Limb (tissue), 2 donors: Measurements from ENCODE around the gene TLE5.
"Not testable (repeated sequence)": the region's sequence is repeated elsewhere in the genome, so short reads cannot be mapped to it uniquely, and the experiment has no call there.

Source experiments
- DNase-seq, 2 donors: peaks; one replicate each; pipeline ENCODE4 v3.0.0-alpha.2; 2016; ENCODE audit errors: extremely low spot score in 2 of 2

TLE5 gene

DNA sequence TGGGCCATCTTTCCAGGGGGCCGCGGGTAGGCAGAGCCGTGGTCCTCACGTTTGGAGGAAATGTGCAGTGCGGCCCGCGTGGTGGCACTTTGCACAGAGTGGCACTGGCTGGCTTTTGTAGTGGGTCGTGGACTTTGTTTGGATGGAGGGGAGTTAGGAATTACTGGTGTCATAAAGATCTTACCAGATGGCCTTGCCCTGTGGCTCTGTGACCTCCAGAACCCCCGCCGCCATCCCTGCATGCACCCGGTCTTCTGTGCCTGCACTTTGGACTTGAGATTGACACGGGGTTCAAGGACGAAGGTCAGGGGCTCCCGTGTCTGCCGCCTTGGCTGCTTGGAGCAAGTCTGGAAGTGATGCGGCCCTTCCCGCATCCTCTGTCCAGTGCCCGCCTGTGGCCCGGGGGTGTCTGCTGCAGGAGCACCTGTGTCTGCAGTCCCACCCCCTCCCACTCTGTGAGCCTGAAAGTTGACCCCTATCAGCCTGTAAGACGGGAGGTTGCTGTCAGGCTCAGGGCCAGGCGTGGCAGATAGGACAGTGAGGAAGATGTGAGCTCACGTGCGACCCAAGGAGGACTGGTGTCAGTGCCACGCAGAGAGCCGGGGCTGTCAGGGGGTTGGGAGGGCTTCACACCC lies 34.1 kb upstream of the TLE5 start:
- no peak for DNase-seq

DNA sequence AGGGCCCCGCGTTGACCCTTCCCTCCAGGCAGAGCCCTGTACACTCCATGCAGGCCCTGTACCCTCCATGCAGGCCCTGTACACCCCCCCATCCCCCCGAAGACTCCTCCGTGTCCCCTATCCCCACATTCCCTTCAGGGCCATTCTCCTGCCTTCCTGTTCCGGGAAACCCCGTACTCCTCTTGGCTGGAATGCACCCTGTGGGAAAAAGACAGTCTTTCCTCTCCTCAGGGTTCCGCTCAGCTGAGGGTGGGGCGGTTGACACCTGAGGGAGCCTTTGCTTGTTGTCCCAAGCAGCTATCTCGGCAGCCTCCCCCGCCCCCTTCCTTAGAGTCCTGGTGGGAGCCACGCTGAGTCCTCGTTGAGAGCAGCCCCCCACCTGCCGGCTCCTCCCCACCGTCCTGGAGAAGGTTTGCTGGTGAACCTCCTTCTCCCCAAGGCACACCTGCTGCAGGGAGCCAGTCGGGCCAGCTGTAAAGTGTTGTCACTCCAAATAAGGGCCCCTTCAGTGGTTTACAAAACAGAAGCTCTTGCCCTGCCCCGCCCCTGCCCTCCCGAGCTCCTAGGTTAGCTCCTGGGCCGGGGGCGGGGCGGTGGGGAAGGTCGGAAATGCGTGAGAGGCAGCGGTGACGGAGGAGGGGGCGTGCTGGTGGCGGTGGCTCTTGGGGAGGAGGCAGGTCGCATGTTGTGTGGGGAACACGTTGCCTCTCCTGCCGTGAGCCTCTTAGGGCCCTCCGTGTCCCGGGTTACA lies 33.3 kb upstream of the TLE5 start:
- DNase-seq, result peak in 1 of 2 donors; percentile 32

- DNase-seq, result peak in 1 of 2 donors; percentile 60
Measured at GRCh38 chr19:3094601-3095440, 32.5 kb upstream of the TLE5 start.

- not testable (repeated sequence) for DNase-seq
Measured at GRCh38 chr19:3089299-3089855, 27.1 kb upstream of the TLE5 start.

DNA sequence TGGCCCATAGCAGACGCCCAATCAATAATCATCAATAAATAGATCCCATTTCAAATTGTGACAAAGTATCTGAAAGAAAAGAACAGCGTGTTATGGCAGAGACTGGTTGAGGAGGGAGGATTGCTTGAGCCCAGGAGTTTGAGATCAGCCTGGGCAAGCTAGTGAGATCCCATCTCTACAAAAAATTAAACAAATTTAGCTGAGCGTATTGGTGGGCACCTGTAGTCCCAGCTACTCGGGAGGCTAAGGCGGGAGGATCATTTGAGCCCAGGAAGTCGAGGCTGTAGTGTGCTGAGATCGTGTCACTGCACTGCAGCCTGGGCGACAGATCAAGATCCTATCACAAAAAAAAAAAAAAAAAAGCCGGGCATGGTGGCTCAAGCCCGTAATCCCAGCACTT lies 25.5 kb upstream of the TLE5 start:
- no peak for DNase-seq

DNA sequence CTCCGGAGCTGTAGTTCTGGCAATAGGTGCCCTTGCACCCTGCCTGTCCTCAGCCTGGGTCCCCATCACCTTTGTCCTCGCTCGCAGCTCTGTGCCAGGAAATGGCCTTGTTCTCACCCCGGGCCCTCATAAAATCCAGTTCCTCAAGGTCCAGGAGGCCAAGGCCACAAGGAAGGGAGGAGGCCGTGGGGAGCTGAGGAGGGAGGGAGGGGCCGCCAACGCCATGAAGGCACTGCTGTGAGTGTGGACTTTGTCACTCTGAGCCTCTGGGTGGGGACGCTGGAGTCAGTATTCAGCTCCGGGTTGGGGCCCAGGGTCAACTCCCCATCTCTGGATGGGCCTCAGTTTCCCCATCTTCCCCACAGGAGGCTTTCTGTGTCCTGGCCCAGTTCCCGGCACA lies 22.6 kb upstream of the TLE5 start:
- no peak for DNase-seq

GRCh38 chr19:3083964-3084363 lies 21.7 kb upstream of the TLE5 start:
- no peak for DNase-seq

DNA sequence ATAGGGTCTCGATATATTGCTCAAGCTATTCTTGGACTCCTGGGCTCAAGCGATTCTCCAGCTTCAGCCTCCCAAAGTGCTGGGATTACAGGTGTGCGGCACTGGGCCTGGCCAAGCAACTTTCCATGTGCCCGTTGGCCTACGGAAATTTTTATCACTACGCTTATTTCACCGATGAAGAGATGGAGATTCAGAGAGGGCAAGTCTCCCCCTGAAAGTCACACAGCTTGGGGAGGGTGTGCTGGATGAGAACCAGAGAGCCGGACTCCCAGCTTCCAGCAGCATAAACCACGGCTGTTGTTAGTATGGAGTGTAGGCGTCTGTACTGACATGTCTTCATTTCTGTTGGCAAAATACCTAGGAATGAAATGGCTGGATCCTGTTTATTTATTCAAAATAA lies 20.0 kb upstream of the TLE5 start:
- no peak for DNase-seq

- DNase-seq, result no peak
Measured at GRCh38 chr19:3080286-3080685, 18.0 kb upstream of the TLE5 start.

DNA sequence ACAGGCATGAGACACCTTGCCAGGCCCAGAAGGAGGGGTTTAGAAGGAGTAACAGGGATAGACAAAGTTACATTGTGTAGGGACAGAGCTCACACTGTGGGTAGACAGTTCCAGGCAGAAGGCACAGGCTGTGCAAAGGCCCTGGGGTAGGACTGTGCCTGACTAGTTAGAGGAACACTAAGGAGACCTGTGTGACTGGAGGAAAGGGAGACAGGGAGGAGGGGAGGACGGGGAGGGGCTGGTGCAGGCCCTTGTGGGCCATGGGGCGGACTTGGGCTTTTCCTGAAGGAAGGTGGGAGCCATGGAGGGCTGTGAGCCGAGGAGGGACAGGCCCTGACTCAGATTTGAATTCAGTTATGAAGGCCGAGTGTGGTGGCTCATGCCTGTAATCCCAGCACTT lies 17.3 kb upstream of the TLE5 start:
- no peak for DNase-seq

GRCh38 chr19:3075605-3076431 lies 13.5 kb upstream of the TLE5 start:
- peak in 1 of 2 donors; percentile 80 for DNase-seq

DNA sequence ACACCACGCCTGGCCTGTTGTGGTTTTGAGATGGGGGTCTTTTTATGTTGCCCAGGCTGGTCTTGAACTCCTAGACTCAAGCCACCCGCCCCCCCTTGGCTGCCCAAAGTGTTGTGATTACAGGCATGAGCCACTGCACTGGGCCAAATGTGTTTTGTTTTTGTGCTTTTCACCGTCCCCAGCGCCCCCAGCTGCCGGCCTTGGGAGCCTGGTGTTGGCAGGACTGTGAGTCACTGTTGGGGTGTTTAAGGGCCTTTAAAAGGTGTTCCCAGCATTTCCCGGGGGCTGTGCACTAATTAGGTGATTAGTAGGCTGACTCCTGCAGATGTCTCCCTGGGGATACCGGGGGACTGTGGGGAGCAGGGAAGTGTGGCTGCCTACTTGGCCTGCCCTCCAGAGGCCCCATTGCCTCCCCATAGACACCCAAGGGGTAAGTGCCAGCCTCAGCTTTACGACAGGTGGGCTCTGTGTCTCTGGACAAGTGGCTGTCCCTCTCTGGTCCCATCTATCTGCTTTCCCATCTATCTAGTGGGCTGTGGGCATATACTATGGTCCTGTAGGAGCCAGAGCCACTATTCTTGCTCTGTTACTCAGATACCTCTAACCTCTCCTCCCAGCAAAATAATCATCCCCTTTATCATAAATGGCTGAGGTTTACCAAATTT lies 11.8 kb upstream of the TLE5 start:
- no peak for DNase-seq

DNA sequence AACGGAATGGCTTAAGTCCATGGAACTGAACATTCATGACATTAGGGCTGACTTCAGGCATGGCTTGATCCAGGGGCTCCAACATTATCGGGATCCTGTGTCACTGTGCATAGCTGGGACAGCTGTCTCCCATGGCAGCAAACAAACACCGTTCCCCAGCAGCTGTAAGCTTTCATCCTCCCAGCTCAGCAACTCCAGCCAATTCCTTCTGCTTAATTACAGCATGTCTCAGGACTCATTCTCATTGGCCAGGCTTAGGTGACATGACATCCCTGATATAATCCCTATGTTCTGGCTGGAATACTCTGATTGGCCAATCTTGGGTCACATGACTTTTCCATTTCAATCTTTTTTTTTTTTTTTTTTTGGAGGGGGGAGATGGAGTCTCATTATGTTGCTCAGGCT lies 10.9 kb upstream of the TLE5 start:
- DNase-seq, result peak in 1 of 2 donors; percentile 81

DNA sequence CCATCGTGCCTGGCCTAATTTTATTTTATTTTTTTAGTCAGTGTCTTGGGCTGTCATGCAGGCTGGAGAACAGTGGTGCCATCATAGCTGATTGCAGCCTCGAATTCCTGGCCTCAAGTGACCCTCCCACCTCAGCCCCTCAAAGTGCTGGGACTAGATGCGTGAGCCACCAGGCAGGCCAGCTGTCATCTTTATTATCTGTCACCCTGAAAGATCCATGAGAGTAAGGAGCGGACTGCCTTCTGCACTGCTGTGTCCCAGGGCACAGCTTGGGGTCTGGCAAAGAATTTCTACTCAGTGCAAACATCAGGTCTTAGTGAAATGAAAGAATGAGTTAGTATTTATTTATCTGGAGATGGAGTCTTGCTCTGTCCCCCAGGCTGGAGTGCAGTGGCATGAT lies 9.5 kb upstream of the TLE5 start:
- DNase-seq, result no peak

- peak in 1 of 2 donors; percentile 78 for DNase-seq
Measured at GRCh38 chr19:3068071-3068470, 5.8 kb upstream of the TLE5 start.

DNA sequence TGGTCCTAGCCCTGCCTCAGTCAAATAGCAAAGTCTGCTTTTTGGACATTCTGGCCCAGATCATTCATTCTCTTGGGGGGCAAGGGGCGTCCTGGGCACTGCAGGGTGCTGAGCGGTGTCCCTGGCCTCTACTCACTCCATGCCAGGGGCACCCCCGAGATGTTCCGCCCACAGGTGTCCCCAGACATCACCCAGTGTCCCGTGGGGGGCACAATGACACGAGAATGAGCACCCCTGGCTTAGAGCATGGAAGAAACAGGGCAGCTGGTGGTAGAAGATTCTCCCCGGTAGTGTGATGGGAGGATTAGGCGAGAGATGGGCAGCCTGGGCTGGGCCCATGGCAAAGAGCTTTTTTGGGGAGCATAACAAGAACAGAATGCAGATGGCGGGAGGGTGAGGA lies 5.3 kb upstream of the TLE5 start:
- DNase-seq, result no peak

GRCh38 chr19:3066482-3067049 lies 4.3 kb upstream of the TLE5 start:
- DNase-seq, result no peak

DNA sequence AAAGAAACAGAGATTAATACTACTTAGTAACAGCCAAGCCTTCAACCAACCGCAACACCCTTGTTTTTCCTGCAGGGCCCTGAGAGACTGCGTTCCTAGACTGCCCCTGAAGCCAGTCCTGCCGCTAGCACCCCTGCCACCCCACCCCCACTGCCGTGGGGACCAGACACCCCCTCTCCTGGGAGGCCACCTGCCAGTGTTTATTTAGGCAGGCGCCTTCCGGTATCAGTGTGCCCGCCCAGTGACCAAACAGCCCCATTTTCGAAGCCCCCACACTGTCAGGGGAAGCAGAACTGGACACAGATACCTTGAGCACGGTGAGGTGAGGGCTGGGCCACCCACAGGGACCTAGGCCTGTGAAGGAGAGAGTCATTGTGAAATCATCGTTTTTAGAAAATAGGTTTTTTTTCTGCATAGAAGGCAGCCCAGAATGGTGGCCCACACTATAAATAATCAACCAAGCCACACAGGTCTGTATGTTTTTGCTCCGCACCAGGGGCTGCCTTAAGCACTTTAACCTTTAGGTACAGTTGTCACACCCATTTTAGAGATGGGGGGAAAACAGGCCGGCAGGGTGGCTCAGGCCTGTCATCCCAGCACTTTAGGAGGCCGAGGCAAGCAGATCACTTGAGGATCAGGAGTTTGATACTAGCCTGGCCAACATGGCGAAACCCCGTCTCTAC lies 3.5 kb upstream of the TLE5 start:
- DNase-seq, result no peak

GRCh38 chr19:3064011-3064330 lies 1.7 kb upstream of the TLE5 start:
- DNase-seq, result no peak
